GM12872 (cell line): ENCODE results near the gene DYNLT1.

ENCODE experiments used
- TF ChIP-seq, protein P1 (sequence below): IDR thresholded peaks from 3 replicates; pipeline ENCODE4 v1.5.1; 2011; ENCODE audit warnings: low read depth, mild to moderate bottlenecking, low read length, moderate library complexity; ENCODE audit not compliant: insufficient read depth

DYNLT1 gene

GRCh38 chr6:158660333-158660754, 15.8 kb upstream of the DYNLT1 start:
- TF ChIP-seq, protein P1, sequence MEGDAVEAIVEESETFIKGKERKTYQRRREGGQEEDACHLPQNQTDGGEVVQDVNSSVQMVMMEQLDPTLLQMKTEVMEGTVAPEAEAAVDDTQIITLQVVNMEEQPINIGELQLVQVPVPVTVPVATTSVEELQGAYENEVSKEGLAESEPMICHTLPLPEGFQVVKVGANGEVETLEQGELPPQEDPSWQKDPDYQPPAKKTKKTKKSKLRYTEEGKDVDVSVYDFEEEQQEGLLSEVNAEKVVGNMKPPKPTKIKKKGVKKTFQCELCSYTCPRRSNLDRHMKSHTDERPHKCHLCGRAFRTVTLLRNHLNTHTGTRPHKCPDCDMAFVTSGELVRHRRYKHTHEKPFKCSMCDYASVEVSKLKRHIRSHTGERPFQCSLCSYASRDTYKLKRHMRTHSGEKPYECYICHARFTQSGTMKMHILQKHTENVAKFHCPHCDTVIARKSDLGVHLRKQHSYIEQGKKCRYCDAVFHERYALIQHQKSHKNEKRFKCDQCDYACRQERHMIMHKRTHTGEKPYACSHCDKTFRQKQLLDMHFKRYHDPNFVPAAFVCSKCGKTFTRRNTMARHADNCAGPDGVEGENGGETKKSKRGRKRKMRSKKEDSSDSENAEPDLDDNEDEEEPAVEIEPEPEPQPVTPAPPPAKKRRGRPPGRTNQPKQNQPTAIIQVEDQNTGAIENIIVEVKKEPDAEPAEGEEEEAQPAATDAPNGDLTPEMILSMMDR: peak; percentile 58

GRCh38 chr6:158655569-158656450, 11.3 kb upstream of the DYNLT1 start:
- TF ChIP-seq, protein P1: no peak

GRCh38 chr6:158654960-158655489, 10.5 kb upstream of the DYNLT1 start:
- TF ChIP-seq, protein P1: no peak

DNA sequence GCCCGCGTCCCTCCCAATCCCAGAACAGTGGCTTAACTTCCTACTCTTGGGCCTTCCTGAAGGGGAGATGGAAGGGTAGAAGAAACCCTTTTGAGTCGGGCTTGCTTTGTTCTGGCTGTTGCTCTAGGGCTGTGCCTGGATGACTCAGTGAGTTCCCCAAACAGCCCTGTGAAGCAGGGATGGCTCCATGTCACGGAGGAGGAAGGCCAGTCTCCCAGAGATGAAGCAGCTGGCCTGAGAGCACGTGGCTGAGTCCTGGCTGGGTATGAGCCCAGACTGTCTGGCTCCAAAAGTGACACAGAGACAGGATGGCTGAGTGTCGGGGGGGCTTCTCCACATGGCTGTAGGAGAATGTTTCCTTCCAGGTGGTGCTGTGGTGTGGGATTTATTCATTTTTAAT, 10.0 kb upstream of the DYNLT1 start:
- TF ChIP-seq, protein P1: no peak

DNA sequence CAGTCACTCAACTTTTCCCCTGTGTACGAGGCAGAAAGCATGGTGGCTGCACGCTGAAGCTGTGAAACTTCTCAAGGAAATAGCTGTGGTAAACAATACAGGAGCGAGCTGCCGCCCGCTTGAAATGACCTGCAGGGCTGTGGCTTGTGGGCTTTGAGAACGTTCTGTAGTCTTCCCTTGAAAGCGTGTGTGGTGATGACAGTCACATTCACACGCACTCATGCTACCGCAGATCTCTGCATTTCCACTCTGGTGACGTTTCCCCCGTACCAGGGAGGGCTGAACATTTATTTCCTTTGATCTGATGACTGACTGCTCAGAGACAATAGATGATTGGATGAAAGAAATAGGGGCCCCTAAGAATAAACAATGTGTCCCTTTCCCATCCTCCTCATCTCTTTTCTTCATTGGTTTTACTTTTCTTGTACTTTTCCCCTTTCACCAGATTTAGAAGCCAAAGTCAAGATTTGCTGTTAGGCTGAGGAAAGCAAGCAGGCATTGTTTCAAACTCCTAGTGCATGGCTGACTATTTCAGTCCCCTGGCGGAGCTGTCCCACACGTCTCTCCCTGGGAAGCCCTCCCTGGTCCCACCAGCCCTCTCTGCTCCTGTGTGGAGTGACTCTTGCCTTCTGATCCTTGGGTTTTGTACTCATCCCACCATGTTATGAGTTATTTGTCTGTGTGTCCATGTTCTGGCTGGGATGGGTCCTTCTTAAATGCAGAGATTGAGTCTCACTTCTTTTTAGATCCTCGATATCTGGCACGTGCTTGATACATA, 9.2 kb upstream of the DYNLT1 start:
- TF ChIP-seq, protein P1: no peak

GRCh38 chr6:158649289-158650143, 5.0 kb upstream of the DYNLT1 start, which contains the start of gene SYTL3:
TSS of gene SYTL3 (plus strand) at chr6:158650054. CDS start at chr6:158663269, 13,215 bp downstream.
- TF ChIP-seq, protein P1: no peak
